SK-N-DZ (cell line): ENCODE data around the gene ASTN2. TPM values are rescaled to one million over a fixed set of nuclear protein-coding genes. Genes with fewer than 3 reads are reported as not detected.

Experiments
- DNase-seq: peaks from one replicate; pipeline ENCODE4 v3.0.0-alpha.2; 2015; ENCODE audit warnings: low spot score
- polyA plus RNA-seq, 2 experiments: library from polyadenylated mRNA; depleted of rRNA; stranded (reverse); fragments of >200 nt; gene quantifications; 2 replicates each; pipeline ENCODE4 v1.2.3, GENCODE V29; 2014

ASTN2 gene, protein sequence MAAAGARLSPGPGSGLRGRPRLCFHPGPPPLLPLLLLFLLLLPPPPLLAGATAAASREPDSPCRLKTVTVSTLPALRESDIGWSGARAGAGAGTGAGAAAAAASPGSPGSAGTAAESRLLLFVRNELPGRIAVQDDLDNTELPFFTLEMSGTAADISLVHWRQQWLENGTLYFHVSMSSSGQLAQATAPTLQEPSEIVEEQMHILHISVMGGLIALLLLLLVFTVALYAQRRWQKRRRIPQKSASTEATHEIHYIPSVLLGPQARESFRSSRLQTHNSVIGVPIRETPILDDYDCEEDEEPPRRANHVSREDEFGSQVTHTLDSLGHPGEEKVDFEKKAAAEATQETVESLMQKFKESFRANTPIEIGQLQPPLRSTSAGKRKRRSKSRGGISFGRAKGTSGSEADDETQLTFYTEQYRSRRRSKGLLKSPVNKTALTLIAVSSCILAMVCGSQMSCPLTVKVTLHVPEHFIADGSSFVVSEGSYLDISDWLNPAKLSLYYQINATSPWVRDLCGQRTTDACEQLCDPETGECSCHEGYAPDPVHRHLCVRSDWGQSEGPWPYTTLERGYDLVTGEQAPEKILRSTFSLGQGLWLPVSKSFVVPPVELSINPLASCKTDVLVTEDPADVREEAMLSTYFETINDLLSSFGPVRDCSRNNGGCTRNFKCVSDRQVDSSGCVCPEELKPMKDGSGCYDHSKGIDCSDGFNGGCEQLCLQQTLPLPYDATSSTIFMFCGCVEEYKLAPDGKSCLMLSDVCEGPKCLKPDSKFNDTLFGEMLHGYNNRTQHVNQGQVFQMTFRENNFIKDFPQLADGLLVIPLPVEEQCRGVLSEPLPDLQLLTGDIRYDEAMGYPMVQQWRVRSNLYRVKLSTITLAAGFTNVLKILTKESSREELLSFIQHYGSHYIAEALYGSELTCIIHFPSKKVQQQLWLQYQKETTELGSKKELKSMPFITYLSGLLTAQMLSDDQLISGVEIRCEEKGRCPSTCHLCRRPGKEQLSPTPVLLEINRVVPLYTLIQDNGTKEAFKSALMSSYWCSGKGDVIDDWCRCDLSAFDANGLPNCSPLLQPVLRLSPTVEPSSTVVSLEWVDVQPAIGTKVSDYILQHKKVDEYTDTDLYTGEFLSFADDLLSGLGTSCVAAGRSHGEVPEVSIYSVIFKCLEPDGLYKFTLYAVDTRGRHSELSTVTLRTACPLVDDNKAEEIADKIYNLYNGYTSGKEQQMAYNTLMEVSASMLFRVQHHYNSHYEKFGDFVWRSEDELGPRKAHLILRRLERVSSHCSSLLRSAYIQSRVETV (N-terminal part only)
- polyA plus RNA-seq (2014; cell fraction: cytosol; rRNA removed) = 10.8 and 11.0 TPM in 2 replicates
- 4.7 and 5.3 TPM in 2 replicates for polyA plus RNA-seq (2014; cell fraction: nucleus; rRNA removed)

DNA sequence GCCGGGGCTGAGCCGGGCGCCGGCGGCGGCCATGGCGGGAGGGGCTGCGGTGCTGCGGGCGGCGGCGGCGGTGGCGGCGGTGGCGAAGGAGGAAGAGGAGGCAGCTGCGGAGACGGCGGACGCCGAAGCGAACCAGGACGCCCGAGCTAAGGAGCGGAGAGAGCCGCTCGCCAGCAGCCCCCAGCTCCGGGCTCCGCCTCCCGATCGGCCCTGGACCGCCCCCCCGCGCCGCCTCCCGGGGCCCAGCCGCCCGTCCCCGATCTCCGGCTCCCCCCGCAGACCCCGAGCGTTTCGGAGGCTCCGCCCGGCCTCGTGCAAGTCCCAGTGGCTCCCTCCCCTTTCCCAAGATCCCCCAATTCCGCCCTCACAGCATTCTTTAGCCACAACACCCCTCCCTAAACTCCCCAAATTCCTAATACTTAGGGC, at the start of gene ASTN2:
ASTN2 (minus strand) TSS at position 152 of the 426 bp plus-strand sequence; CDS start at position 33, 119 bp downstream.
- peak; percentile 28 for DNase-seq

DNA sequence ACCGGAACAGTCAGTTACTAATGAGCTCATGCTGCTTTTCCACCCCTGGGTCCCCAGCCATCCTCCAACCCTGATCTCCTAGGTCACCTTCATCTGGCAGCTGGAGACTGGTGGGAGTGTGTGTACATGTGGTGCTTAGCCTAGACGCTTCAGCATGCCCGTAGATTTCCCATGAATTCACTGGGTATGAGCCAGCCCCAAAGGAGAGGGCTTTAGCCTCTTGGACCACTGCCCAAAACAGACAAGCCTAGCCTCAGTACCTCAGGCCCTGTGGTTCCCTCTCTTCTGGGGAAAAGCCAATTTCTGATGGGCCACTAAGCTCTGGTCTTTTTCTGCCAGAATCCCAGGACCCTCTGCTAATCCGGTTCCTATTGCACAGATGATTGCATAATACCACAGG, 48.0 kb upstream of the ASTN2 start:
- DNase-seq = no peak

DNA sequence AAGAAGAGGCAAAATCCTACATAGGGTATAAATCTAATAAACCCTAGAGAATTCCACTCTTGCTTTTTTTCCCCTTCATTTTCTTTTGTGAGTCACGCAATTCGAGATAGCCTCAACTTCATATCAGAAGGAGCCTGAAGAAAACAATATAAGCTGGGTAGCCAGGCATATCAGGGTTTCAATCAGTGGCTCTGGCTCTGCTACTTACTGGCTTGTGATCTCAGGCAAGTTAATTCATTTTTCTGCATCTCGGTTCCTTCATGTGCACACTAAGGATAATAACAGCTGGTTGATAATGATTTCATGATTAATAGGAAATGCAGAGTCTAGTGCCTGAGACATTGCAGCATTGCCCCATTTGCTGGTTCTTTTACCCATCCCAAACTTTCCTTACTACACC, 46.5 kb upstream of the ASTN2 start:
- DNase-seq = peak; percentile 75

DNA sequence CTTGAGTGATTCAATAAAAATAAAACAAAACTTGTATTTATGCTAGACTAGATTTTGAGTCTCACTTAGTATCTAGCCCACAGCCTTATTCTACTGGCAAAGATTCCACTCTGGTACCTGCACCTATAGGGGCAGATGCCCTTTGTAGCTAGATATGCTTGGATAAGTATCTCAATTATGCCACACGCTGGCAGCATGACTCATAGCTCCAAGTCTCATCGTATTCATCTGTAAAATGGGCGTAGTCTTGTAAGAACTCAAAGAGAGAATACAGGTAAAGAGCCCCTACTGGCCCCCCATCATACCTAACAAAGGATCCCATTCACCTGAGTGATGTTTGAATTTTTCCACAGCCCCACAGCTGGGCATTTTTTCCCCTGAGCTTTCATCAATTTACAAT, 45.9 kb upstream of the ASTN2 start:
- no peak for DNase-seq

DNA sequence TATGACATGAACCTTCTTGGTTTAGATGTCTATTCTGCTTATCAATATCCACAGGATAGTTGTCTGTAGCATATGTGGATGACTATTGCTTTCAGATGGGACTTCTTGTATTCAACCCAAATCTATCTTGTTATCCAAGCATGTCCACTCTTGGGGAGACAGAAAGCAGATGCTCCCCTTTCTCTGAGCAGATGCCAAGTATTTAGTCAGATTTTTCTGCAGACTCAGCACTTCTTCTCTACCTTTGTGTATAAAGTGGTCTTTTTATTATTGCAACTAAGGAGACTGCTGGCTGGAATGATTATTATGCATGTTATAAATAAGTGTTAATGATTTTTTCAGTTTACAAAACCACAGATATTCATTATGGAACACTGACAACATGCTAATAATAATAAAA, 45.1 kb upstream of the ASTN2 start:
- DNase-seq = no peak

DNA sequence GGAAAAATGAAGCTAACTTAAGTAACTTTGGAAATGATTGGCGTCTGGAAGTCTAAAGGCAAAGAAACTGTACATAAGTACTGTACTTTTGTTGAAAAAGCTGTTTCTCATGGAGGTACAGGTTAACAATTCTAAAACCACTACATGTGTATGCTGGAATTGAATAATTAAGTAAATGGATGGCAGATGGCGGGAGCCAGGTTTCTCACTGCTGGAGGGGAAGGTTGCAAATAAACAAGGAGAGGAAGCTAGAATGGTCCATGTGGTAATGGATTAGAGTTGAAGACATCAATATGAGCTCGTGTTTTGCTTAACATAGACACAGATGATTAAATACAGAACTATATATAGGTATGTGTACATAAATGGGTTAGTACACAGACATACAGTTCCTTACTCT, 43.2 kb upstream of the ASTN2 start:
- DNase-seq = no peak

DNA sequence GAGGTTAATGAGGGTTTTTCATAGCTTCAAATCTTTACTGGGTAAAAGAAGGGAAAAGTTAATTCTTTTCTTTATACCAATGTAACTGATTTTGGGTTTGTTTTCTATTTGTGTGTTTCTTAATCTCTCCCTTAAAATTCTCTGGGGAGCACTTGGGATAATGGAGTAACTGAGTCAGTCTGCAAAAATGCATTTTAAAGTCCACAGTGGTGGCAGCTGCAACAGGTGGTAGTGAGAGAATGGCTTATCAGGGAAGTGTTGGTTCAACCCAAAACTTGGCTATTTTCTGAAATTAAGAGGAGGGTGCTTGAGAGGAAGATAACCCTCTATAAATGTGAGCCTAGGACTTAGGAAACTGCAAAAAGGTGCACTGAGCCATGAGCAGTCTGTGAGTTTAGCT, 39.9 kb upstream of the ASTN2 start:
- DNase-seq = no peak

DNA sequence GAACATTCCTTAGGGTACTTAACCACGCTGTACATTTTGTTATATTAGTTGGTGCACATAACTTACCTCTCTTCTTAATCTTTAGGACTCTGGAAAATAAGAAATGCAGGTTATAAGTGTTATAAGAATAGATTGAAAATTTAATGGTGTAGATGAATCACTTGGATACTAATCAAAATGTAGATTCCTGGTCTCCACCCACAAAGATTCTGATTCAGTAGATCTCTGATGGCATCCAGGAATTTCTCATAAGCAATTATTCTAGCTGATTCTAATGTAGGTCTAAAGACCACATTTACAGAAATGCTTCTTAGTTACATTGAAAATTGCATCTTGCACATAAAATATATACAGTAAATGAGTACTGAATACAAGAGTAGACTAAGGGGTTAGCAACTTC, 38.9 kb upstream of the ASTN2 start:
- no peak for DNase-seq

DNA sequence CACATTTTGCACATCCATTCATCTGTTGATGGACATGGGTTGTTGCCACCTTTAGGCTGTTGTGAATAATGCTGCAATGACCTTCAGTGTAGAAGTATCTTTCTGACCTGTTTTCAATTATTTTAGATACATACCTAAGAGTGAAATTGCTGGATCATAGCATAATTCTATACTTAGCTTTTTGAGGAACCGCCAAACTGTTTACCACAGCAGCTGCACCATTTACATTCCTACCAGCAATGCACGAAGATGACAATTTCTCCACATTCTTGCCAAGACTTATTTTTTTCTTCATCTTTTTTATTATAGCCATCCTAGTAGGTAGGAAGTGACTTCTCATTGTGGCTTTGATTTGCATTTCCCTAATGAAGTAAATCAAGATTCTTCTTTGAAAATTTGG, 36.5 kb upstream of the ASTN2 start:
- DNase-seq = no peak

DNA sequence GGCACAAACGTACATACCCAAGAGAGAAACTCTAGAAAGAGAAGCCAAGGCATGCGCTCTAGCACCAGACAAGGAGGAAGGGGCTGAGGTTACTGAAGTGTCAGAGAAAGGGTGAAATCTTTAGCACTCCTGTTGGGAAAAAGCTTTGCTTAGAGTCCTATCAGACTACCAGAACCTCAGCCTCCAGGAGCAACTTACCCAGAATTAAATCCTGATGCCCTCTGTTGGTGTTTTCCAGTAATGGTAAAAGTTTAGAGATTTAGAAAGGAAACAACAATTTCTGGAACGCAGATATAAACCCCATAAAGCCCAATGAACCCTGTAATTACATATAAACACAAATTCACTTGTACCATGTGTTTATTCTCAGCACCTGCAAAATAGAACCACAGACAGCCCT, 33.2 kb upstream of the ASTN2 start:
- peak; percentile 28 for DNase-seq

DNA sequence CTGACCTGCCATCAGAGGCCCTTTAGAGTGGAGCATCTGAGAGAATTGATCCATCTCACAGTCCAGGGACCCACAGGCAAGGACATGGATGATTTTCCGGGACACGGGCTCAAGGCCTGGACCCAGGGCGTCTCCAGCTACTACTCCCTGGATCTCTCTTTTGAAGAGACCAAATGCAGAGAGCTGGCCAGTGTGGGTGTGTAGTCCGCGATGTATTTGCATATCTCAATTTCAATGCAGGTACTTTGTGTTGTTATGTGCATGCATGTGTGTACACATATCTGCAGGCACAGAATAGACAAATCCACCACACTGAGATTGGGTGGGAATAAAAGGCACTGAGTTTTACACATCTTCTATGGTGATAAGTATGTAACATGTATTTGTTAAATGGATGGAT, 30.8 kb upstream of the ASTN2 start:
- no peak for DNase-seq

DNA sequence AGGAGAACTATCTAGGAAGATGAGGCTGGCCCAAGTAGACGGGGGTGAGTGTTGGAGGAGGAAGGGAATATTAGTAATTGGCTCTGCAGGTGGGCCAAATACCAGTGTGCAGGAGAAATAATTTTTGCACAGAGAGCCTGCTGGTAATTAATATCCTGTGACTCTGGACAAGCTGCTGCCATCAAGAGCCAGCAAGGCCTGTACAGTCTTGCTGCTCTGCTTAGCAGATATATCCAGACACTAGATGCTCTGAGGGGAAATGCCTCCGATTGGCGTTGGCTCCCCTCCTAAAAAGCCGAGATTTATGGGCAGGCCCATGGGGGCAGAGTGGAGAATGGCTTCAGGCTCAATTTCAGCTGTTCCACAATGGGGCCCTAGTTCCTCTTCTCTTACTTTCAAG, 29.6 kb upstream of the ASTN2 start:
- DNase-seq = no peak

DNA sequence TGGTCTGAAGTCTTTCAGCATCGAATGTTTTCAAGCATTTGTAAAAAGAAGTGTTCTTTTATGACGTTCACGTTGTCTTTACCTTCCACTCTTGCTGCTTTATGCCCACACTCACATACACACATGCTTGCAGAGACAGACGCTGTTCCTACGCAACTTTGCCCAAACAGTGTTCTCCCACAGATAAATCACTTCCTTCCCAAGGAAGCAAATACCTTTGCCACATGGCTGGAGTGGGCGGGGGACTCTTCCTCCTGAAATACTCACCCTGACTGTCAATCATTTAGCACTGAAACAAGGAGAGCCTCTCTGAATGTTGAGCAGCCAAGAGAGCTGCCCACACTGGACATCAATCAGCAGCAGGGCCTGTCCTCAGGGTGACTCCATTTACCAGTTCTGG, 22.4 kb upstream of the ASTN2 start:
- DNase-seq = no peak

DNA sequence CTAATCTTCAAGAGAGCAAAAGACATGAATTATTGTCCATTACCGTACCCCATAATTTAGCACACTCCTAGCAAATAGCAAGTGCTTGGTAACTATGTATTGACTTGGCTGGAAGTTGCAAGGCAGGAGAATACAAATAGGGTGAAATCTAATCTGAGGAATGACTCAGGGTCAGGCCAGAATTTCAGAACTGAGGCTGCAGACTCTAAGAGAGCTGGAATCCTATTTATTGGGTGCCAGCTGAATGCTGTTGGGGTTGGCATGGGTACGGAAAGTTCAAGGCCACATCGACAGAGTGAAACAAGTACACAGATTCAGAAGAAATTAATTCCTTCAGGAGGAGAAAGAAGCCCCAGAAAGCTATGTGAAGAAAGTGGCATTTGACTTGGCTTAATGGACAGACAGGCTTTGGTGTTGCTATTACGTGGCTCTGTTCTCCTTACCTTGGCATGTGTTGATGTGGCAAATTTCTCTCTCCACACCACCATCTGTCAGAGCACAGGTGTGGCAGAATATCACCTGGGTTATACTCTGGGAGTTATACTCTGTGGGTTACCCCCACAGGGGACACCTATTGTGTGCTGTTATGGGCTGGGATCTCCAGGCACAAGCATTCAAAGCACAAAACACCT, 20.9 kb upstream of the ASTN2 start:
- no peak for DNase-seq

DNA sequence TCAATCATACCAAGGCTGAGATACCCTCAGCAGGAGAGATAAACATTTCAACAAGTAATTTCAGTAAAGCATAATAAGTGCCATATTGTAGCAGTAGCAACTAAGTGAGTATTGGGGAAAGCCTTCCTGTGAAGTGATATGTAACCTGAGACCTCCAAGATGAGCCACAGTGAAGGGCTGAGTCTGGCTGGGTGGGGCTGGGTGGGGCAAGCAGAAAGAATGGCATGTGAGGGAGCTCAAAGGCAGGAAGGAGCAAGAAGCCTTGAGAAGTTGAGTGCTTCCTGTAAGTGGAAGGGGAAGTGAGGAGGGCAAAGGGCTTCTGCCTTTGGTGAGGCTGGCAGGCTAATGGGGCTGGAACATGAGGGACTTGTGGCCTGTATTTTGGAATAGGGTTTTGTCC, 19.7 kb upstream of the ASTN2 start:
- DNase-seq = no peak

DNA sequence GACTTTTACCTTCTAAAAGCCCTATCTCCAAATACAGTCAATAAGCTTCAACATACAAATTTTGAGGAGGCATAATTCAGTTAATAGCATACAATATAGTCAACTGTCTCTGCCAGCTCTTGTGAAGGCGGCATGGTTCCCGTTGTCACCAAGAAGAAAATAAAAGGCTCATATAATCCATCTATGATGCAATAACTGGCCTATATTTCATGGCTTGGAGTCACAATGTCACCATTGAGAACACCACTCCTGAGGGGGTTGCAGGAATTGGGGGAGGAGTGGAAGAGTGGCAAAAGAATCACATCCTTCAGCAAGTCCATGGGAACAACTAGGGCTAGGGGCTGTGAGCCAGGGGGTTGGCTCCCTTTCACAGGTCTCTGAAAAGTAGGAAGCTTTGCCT, 16.0 kb upstream of the ASTN2 start:
- no peak for DNase-seq

DNA sequence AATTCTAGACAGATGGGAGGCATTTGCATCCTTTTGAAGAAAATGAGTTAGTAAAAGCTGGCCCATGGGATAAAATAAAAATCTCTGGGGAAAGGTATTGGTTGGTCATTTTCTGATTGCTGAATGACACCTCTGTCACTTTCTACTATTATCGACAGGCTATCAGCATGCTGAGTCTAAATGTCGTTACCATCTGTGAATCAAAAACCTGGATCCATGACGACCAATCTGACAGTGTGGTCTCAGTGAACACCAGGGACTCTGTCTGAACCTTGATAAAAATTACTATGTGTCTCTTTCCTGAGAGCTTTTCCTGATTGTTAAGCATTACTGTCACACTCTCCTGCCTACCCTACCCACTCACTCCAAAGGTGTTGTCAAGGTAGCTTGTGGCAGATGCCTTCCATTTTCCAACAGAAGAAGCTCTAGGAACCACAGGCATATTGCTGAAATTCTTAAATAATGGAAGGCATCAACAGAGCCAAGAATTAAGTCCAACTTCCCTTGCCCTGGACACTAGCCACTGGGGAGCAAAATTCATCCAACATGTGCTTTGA, 12.6 kb upstream of the ASTN2 start:
- no peak for DNase-seq

DNA sequence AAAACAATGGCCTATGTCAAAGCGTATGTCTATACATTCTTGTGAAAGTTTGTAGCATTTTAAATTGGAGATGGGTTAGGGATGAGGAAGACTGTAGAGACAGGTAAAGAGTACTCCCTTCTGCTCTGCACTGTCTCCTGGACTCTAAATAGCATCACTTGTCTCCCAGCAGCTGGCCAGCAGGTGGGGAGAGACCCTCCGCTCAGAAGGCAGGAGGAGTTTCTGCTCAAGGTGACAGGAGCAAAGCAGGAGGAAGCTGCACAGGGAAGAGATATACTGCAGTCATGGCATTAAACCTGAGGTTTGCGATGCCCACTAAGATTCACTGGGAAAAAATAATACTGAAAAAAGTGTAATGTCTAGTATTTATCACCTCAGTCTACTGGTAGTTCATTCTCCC, 10.7 kb upstream of the ASTN2 start:
- DNase-seq = no peak

DNA sequence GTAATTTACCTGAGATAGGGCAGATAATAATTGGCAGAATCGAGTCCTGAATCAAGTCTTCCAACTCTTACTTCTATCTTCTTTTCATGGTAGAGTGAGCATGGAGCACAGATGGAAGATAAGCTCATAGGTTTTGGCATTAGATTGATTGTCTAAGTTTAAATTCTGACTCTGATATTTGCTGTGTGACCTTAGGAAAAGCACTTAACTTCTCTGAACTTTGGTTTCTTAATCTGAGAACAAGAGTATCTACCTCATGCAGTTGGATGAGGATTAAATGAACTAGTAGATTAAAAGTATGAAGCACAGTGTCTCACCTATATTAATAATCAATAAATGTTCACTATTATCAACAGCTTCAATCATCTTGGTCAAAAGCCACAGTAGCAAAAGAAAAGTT, 9.4 kb upstream of the ASTN2 start:
- no peak for DNase-seq

DNA sequence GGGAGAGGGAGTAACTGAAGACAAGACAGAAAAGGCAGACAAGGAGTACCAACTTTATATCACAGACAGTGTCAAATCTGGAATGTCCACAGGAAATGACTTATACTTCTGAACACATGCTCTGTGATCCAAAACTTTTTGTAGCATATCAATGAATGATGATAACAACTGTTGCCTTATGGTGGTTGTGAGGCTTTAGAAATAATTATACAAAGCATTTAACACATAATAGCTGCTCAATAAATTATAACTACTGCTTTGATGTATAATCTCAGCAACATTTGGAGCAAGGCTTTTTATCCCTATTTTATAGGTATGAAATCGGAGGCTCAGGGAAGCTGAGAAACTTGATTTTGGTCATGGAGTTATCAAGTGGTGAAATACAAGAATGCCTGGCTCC, 3.3 kb upstream of the ASTN2 start:
- no peak for DNase-seq

DNA sequence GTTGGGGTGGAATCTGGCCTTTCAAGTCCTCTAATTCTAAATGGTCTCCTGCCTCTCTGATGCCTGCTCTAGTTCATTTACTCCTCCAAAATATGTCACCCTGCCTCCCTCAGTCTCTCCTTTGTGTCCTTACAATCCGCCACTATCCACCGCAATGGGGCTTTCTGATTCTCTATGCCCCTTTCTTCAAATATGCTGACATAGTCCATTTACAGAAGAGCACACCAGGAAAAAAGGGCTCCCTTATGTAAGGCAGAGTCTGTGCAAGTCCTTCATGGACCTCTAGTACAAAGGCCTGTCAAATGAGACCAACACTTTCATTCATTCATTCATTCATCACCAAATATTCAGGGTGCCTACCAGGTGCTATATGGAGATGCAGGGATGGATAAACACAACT, 2.0 kb upstream of the ASTN2 start:
- DNase-seq = no peak
